Raji (cell line): ENCODE measurements around the gene KNTC1.

ENCODE experiments used
- POLR2A ChIP-seq: IDR thresholded peaks from 2 replicates; pipeline ENCODE4 v1.6.1; 2011; ENCODE audit warnings: low read depth, low read length, control low read depth; ENCODE audit not compliant: insufficient read depth

Gene KNTC1

GRCh38 chr12:122528582-122528981, 1.5 kb downstream of the KNTC1 start:
- TF ChIP-seq POLR2A: no peak

GRCh38 chr12:122528992-122529391, 1.9 kb downstream of the KNTC1 start:
- no peak for TF ChIP-seq POLR2A

- no peak for TF ChIP-seq POLR2A
These were observed 6.8 kb downstream of the KNTC1 start for GRCh38 chr12:122533856-122534255.

- no peak for TF ChIP-seq POLR2A
These were observed 10.0 kb downstream of the KNTC1 start for GRCh38 chr12:122537021-122537420.

- no peak for TF ChIP-seq POLR2A
These were observed 11.4 kb downstream of the KNTC1 start for GRCh38 chr12:122538496-122538895.

GRCh38 chr12:122544537-122544936, 17.5 kb downstream of the KNTC1 start:
- no peak for TF ChIP-seq POLR2A

GRCh38 chr12:122545855-122546254, 18.8 kb downstream of the KNTC1 start:
- no peak for TF ChIP-seq POLR2A

GRCh38 chr12:122547330-122547729, 20.3 kb downstream of the KNTC1 start:
- TF ChIP-seq POLR2A: no peak

GRCh38 chr12:122558745-122559641, 31.9 kb downstream of the KNTC1 start:
- TF ChIP-seq POLR2A: no peak

- no peak for TF ChIP-seq POLR2A
These were observed 33.1 kb downstream of the KNTC1 start for GRCh38 chr12:122560138-122560537.

- TF ChIP-seq POLR2A: no peak
These were observed 36.3 kb downstream of the KNTC1 start for GRCh38 chr12:122563361-122563760.

- TF ChIP-seq POLR2A: no peak
These were observed 42.2 kb downstream of the KNTC1 start for GRCh38 chr12:122569288-122569687.

GRCh38 chr12:122571821-122572220, 44.8 kb downstream of the KNTC1 start:
- no peak for TF ChIP-seq POLR2A

GRCh38 chr12:122584177-122584863, 57.3 kb downstream of the KNTC1 start:
- TF ChIP-seq POLR2A: no peak

- TF ChIP-seq POLR2A: no peak
These were observed 63.9 kb downstream of the KNTC1 start for GRCh38 chr12:122590990-122591389.

GRCh38 chr12:122593910-122594309, 66.9 kb downstream of the KNTC1 start:
- TF ChIP-seq POLR2A: no peak
